Stimulated activated CD8-positive, alpha-beta memory T cell treated with anti-CD3 and anti-CD28 coated beads, Interleukin-4, amount 100 ng/mL, for 24 hours (primary cell): ENCODE data around the gene ANKRD36.
"Not testable (repeated sequence)": the region's sequence is repeated elsewhere in the genome, so short reads cannot be mapped to it uniquely, and the experiment has no call there.

Source experiments
- DNase-seq: peaks from one replicate; pipeline ENCODE4 v3.0.0-alpha.2; 2020; ENCODE audit warnings: low read depth

The ANKRD36 gene

DNA sequence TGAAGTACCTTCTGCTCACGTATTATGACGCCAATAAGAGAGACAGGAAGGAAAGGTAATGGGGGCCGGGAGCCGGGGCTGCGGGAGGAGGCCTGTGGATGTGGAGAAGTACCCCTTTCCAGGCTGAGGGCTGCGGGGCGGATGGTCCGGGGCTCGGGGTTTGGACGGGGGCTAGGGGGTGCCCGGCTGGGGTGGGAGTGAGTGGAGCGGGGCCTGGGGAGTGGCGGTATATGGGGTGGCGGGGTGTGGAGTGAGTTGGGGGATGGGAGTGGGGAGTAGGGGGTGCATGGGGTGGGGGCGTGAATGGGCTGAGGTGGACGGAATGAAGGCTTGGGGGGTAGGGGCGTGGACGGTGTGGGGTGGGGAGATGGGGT, 916 bp downstream of the ANKRD36 start:
- DNase-seq, result not testable (repeated sequence)

DNA sequence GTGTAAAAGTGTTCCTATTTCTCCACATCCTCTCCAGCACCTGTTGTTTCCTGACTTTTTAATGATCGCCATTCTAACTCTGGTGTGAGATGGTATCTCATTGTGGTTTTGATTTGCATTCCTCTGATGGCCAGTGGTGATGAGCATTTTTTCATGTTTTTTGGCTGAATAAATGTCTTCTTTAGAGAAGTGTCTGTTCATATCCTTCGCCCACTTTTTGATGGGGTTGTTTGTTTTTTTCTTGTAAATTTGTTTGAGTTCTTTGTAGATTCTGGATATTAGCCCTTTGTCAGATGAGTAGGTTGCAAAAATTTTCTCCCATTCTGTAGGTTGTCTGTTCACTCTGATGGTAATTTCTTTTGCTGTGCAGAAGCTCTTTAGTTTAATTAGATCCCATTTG, 16.1 kb downstream of the ANKRD36 start:
- DNase-seq, result not testable (repeated sequence)

DNA sequence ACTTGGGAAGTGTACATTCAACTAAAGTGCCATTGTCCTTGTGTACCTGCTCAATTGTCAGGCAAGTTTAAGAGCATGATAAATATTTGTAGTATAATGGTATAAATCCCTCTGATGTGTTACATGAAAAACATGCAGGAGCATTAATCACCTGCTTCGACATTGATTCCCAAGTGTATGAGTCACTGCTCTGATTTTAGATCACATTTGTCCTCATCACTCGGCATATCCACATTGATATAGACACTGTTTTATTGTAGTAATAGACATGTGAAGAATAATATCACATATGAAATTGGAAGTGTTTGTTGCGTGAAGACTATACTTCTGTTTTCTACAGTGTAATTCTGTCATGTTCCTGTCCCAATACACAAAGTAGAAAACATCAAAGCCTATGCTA, 31.1 kb downstream of the ANKRD36 start:
- not testable (repeated sequence) for DNase-seq

DNA sequence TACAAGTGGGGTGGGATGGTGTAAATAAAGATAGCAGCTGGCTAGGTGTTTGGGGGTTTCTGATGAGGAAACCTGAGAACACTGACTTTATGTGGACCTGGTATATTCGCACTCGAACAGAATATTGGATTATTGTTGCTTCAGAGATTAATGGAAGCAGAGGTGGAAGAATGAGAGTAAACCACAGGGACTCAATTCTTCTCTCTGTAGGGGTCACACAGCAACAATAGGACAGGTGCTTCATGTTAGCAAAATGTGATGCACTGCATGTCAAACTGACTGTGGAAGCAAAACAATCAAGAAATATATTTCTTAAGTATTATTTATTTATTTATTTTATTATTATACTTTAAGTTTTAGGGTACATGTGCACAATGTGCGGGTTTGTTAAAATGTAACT, 53.6 kb downstream of the ANKRD36 start:
- not testable (repeated sequence) for DNase-seq

DNA sequence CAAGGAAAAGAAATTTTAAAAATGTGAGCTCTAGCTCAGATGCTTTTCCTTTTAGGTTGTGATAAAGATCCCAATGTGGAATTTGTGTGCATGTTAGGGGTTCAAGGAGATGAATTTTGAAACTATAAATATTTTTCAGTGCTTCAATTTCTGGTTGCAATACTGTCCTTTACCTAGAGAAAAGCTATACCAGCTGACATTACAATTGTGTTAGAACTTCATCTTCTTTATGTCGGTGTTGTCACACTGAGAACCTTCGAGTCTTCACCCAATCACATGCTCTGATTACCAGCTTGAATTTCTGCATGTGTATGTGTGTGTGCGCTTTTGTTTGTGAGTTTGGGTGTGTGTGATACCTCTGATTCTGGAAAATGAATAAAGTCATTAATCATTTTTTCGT, 55.0 kb downstream of the ANKRD36 start:
- DNase-seq, result not testable (repeated sequence)

DNA sequence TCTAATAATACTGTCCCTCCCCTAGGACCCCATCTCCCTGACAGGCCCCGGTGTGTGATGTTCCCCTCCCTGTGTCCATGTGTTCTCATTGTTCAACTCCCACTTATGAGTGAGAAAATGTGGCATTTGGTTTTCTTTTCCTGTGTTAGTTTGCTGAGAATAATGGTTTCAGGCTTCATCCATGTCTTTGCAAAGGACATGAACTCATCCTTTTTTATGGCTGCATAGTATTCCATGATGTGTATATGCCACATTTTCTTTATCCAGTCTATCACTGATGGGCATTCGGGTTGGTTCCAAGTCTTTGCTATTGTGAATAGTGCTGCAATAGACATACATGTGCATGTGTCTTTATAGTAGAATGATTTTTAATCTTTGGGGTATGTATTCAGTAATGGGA, 55.6 kb downstream of the ANKRD36 start:
- DNase-seq, result not testable (repeated sequence)

DNA sequence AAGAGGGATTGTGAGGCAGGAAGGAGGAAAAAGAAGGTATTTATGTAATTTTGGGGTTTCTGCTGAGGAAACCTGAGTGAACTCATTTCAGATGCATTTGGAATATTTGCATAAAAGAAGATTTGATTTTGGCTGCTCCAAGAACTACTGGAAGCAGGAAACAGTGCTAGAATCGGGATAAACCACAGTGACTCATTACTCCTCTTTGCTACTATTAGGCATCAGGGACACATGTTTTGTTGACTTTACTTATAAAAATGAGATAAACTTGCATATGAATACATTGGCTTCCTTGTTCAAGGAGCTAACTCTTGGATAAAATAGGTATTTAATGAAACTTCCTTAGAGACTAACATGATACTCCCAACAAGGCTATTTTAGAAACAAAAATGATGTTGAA, 67.4 kb downstream of the ANKRD36 start:
- not testable (repeated sequence) for DNase-seq

DNA sequence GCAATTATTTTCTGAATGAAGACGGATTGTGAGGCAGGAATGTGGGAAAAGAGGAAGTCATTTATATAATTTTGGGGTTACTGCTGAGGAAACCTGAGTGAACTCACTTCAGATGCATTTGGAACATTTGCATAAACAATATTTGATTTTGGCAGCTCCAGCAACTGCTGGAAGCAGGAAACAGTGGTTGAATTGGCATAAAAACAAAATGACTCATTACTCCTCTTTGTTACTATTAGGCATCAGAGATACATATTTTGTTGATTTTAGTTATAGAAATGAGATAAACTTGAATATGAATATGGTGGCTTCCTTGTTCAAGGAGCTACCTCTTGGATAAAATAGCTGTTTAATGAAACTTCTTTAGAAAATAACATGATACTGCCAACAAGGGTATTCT, 82.4 kb downstream of the ANKRD36 start:
- DNase-seq, result not testable (repeated sequence)

DNA sequence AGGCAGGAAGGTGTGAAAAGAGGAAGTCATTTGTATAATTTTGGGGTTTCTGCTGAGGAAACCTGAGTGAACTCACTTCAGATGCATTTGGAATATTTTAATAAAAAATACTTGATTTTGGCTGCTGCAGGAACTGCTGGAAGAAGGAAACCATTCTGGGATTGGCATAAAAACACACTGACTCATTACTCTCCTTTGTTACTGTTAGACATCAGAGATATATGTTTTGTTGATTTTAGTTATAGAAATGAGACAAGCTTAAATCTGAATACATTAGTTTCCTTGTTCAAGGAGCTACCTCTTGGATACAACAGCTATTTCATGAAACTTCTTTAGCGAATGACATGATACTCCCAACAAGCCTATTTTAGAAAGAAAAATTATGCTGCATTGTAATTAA, 84.3 kb downstream of the ANKRD36 start:
- not testable (repeated sequence) for DNase-seq

DNA sequence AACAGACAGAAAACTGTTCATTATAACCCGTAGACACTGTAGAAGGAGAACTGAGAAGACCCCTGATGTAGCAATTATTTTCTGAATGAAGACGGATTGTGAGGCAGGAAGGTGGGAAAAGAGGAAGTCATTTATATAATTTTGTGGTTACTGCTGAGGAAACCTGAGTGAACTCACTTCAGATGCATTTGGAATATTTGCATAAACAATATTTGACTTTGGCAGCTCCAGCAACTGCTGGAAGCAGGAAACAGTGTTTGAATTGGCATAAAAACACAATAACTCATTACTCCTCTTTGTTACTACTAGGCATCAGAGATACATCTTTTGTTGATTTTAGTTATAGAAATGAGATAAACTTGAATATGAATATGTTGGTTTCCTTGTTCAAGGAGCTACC, 87.9 kb downstream of the ANKRD36 start:
- DNase-seq, result not testable (repeated sequence)

DNA sequence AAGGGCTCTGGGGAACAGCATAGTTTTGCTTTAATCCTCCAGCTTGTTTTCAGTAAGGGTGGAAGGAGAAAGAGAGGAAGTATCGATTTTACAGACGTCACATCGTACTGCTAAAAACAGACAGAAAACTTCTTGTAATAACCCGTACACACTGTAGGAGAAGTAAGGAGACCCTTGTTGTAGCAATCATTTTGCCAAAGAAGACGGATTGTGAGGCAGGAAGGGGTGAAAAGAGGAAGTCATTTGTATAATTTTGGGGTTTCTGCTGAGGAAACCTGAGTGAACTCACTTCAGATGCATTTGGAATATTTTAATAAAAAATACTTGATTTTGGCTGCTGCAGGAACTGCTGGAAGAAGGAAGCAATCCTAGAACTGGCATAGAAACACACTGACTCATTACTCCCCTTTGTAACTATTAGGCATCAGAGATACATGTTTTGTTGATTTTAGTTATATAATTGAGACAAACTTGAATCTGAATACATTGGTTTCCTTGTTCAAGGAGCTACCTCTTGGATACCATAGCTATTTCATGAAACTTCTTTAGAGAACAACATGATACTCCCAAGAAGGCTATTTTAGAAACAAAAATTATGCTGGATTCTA, 89.8 kb downstream of the ANKRD36 start:
- DNase-seq, result not testable (repeated sequence)

DNA sequence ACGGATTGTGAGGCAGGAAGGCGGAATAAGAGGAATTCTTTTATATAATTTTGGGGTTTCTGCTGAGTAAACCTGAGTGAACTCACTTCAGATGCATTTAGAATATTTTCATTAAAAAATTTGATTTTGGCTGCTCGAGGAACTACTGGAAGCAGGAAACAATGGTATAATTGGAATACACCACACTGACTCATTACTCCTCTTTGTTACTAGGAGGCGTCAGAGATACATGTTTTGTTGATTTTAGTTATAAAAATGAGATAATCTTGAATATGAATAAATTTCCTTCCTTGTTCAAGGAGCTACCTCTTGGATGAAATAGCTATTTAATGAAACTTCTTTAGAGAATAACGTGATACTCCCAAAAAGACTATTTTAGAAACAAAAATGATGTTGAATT, 97.4 kb downstream of the ANKRD36 start:
- no peak for DNase-seq

DNA sequence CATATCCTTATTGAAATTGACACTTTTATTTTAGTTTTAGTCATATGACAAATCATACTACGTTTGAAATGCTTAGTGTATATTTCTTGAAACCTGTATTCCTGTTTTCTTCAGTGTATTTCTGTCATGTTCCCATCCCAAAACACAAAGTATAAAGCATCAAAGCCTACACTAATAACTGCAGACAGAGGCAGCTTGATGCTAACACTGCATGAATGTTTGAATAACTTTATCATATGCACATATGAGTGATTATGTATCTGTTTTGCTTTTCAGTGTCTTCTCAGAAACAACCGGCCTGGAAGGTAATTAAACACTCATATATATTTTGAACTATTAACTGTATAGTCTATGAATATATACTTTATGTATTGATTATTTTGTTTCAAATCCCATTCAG, 102.1 kb downstream of the ANKRD36 start:
- not testable (repeated sequence) for DNase-seq

DNA sequence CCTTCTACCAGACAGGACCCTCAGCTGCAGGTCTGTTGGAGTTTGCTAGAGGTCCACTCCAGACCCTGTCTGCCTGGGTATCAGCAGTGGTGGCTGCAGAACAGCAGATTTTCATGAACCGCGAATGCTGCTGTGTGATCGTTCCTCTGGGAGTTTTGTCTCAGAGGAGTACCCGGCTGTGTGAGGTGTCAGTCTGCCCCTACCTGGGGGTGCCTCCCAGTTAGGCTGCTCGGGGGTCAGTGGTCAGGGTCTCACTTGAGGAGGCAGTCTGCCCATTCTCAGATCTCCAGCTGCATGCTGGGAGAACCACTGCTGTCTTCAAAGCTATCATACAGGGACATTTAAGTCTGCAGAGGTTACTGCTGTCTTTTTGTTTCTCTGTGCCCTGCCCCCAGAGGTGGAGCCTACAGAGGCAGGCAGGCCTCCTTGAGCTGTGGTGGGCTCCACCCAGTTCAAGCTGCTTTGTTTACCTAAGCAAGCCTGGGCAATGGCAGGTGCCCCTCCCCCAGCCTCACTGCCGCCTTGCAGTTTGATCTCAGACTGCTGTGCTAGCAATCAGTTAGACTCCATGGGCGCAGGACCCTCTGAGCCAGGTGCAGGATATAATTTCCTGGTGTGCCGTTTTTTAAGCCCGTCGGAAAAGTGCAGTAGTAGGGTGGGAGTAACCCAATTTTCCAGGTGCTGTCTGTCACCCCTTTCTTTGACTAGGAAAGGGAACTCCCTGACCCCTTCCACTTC, 118.1 kb downstream of the ANKRD36 start:
- DNase-seq, result not testable (repeated sequence)

DNA sequence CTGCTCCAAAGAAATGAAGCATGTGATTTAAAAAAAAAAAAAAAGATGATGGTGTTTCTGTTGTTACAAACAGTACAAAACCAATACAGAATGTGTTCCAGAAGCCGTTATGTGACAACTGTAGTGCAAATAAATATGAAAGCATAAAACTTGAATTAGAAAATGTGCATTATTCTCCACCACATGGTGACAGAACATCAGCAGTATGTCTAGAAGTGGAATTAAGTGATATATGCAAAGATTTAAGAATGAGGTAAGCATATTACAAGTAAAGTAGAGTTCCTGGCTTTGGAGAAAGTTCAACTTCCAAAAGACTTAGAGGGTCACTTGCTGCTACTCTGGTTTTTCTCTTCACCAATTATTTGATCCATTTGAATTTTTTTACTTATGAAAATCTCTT, 120.0 kb downstream of the ANKRD36 start:
- not testable (repeated sequence) for DNase-seq

DNA sequence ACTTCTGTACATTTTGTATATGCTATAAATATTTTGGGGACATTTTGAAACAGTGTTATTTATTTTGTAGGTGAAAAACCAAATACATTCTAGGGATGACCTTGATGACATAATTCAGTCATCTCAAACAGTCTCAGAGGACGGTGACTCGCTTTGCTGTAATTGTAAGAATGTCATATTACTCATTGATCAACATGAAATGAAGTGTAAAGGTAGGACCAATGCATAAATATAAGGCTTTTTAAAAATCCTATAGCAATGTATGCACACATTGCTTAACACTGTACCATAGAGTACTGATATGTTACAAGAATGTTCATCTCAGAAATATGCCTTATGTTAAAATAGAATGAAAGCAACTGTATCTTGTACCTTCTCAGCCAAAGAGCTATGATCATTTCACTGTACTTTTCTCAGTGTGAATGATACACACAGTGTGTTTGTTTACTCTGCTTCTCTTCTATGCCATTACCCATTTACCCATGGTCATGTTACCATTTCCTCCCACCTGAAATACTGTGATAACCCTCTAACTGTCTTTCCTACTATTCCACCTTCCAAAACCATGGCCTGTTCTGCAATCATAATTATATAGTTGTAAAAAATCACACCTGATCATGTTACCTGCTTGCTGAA, 120.8 kb downstream of the ANKRD36 start:
- not testable (repeated sequence) for DNase-seq

DNA sequence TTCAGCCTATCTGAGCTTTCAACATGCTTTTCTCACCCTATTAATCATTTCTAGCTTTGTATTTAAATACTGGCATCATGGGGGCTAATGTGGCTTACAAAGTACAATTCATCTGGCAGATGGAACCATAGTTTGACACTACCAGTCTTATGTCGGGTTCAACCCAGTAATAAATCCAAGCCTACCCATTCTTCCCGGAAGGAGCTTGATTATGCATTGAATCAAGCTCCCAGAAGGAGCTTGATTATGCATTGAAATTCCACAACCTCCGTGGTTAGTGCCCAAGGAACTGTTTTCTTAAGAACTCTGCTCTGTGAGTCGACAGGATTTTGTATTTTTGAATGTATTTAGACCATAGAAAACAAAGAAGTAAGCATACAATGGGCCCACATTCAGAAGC, 148.2 kb downstream of the ANKRD36 start:
- not testable (repeated sequence) for DNase-seq

DNA sequence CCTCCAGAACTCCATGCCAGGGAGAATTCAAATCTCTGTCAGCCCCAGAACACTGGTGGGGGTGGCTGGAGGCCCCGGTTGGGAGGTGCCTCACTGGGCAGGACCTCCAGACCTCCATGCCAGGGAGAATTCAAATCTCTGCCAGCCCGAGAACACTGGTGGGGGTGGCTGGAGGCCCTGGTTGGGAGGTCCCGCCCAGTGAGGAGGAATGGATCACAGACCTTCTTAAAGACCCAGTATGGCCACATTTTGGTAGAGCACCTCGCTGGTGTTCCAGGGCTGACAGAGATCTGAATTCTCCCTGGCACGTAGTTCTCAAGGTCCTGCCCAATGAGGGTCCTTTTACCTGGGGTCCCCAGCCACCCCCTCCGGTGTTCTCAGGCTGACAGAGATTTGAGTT, 153.5 kb downstream of the ANKRD36 start:
- not testable (repeated sequence) for DNase-seq

DNA sequence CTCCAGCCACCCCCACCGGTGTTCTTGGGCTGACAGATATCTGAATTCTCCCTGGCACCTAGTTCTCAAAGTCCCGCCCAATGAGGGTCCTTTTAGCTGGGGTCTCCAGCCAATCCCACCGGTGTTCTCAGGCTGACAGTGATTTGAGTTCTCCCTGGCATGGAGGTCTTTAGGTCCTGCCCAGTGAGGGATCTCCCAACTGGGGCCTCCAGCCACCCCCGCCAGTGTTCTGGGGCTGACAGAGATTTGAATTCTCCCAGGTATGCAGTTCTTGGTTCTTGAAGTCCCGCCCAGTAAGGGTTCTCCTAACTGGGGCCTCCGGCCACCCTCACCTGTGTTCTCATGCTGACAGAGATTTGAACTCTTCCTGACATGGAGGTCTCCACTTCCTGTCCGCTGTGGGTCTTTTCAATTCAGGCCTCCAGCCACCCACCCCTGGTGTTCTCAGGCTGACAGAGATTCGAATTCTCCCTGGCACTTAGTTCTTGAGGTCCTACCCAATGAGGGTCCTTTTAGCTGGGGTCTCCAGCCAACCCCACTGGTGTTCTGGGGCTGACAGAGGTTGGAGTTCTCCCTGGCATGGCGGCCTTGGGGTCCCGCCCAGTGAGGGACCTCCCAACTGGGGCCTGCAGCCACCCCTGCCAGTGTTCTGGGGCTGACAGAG, 154.6 kb downstream of the ANKRD36 start:
- DNase-seq, result no peak

DNA sequence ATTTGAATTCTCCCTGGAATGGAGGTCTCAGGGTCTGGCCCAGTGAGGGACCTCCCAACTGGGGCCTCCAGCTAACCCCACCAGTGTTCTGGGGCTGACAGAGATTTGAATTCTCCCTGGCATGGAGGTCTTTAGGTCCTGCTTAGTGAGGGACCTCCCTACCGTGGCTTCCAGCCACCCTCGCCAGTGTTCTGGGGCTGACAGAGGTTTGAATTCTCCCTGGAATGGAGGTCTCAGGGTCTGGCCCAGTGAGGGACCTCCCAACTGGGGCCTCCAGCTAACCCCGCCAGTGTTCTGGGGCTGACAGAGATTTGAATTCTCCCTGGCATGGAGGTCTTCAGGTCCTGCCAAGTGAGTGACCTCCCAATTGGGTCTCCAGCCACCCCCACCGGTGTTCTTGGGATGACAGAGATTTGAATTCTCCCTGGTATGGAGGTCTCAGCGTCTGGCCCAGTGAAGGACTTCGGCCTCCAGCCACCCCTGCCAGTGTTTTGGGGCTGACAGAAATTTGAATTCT, 155.2 kb downstream of the ANKRD36 start:
- DNase-seq, result not testable (repeated sequence)

DNA sequence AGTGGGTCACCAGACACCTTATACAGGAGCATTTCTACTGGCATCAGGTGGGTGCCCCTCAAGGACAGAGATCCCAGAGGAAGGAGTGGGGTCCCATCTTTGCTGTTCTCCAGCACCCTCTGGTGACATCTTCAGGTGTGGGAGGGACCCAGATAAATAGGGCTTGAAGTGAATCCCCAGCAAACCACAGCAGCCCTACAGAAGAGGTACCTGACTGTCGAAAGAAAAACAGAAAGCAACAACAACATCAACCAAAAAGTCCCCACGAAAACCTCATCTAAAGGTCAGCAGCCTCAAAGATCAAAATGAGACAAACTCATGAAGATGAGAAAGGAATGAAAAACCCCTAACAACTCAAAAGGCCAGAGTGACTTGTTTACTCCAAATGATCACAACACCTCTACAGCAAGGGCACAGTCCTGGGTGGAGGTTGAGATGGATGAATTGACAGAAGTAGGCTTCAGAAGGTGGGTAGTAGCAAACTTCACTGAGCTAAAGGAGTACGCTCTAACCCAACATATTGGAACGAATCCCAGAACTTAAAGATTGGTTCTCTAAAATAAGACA, 163.4 kb downstream of the ANKRD36 start:
- DNase-seq, result not testable (repeated sequence)

DNA sequence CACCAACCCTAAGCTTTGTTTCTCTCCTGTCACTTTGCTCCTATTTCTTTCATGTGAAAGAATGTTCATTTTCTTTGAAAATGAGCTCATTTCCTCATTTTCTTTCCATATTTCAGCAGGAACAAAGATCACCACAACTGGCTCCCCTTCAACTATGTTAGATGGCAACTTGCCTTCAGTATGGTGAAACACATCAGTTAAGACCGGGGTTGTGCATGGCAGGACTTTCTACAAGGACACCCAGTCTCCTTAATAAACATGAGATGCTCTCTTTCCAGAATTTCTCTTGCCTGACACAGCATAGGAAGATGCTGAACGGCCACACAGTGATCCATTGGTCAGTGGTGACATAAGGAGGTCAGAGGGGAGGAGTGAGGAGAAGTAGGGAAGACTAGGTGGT, 172.2 kb downstream of the ANKRD36 start:
- DNase-seq, result not testable (repeated sequence)
